ENCODE data around the gene CDRT4.
"Not testable (repeated sequence)": the region's sequence is repeated elsewhere in the genome, so short reads cannot be mapped to it uniquely, and the experiment has no call there.

Gene CDRT4

GRCh38 chr17:15456972-15457722 lies 10.3 kb downstream of the CDRT4 start:
- no peak for DNase-seq

- DNase-seq, result no peak
Measured at GRCh38 chr17:15456496-15456895, 10.9 kb downstream of the CDRT4 start.

- no peak for DNase-seq
Measured at GRCh38 chr17:15454346-15454745, 13.1 kb downstream of the CDRT4 start.

GRCh38 chr17:15453782-15454181 lies 13.6 kb downstream of the CDRT4 start:
- no peak for DNase-seq

GRCh38 chr17:15453246-15453645 lies 14.2 kb downstream of the CDRT4 start:
- DNase-seq, result no peak

GRCh38 chr17:15452746-15453145 lies 14.7 kb downstream of the CDRT4 start:
- DNase-seq, result no peak

- DNase-seq, result no peak
Measured at GRCh38 chr17:15451680-15452079, 15.7 kb downstream of the CDRT4 start.

GRCh38 chr17:15448580-15448956 lies 18.9 kb downstream of the CDRT4 start:
- no peak for DNase-seq

- no peak for DNase-seq
Measured at GRCh38 chr17:15447928-15448579, 19.4 kb downstream of the CDRT4 start.

- DNase-seq, result no peak
Measured at GRCh38 chr17:15446036-15446435, 21.4 kb downstream of the CDRT4 start.

GRCh38 chr17:15444805-15445204 lies 22.6 kb downstream of the CDRT4 start:
- no peak for DNase-seq

GRCh38 chr17:15442311-15443180 lies 24.9 kb downstream of the CDRT4 start:
- DNase-seq, result no peak

- DNase-seq, result no peak
Measured at GRCh38 chr17:15441315-15441714, 26.1 kb downstream of the CDRT4 start.

- DNase-seq, result no peak
Measured at GRCh38 chr17:15440347-15440746, 27.1 kb downstream of the CDRT4 start.

- not testable (repeated sequence) for DNase-seq
Measured at GRCh38 chr17:15439205-15439985, 28.0 kb downstream of the CDRT4 start.

- DNase-seq, result no peak
Measured at GRCh38 chr17:15438491-15439105, 28.8 kb downstream of the CDRT4 start.

- no peak for DNase-seq
Measured at GRCh38 chr17:15437303-15437635, 30.2 kb downstream of the CDRT4 start.

- peak; percentile 17 for DNase-seq
Measured at GRCh38 chr17:15436473-15437302, 30.7 kb downstream of the CDRT4 start.

- no peak for DNase-seq
Measured at GRCh38 chr17:15434956-15435355, 32.5 kb downstream of the CDRT4 start.

GRCh38 chr17:15432807-15433611 lies 34.4 kb downstream of the CDRT4 start:
- DNase-seq, result no peak
